Transverse colon (tissue), 4 donors: ENCODE data around the gene SPACA6.
A peak's percentile ranks its signal among the peaks of the same experiment; 100 is the strongest.

Experiments
- CTCF ChIP-seq, 5 experiments: fragments of 200-600 bp in 3 of 5; fragments of 450-650 bp in 2 of 5; sonication (generic) in 3 of 5; IDR thresholded peaks; 1 replicate in 2 of 5; 2 replicates in 3 of 5; pipeline ENCODE4 v1.5.1; 2016 to 2017; ENCODE audit warnings: antibody characterized with exemption in 5 of 5, inconsistent platforms in 3 of 5, mild to moderate bottlenecking in 2 of 5, moderate library complexity in 1 of 5
- EP300 ChIP-seq: sonication (generic); formaldehyde crosslinking; IDR thresholded peaks from one replicate; pipeline ENCODE4 v1.6.1; 2017; ENCODE audit warnings: antibody characterized with exemption, low read depth
- POLR2A ChIP-seq: fragments of 450-650 bp; IDR thresholded peaks from one replicate; pipeline ENCODE4 v1.6.1; 2016; ENCODE audit warnings: antibody characterized with exemption, mild to moderate bottlenecking, moderate library complexity
- POLR2AphosphoS5 ChIP-seq, 3 donors: sonication (generic); formaldehyde crosslinking; IDR thresholded peaks; one replicate each; pipeline ENCODE4 v1.6.1; 2016; ENCODE audit warnings: antibody characterized with exemption in 3 of 3

GRCh38 chr19:51703575-51704515 is 10.7 kb downstream of the SPACA6 start:
- peak in 3 of 5 experiments; percentile 36 to 57 (median 41) for TF ChIP-seq CTCF (IDR thresholded peaks at IDR 0.05)
- peak; percentile 85 for TF ChIP-seq POLR2A
- peak; percentile 9 for TF ChIP-seq EP300
- peak; percentile 87 to 93 (median 93) for TF ChIP-seq POLR2AphosphoS5 (IDR thresholded peaks at IDR 0.05)
